Measurements from ENCODE around the gene MACROD2. TPM values are rescaled to one million over a fixed set of nuclear protein-coding genes. Genes with fewer than 3 reads are reported as not detected.

MACROD2 gene
- total RNA-seq, 1 donor from 2014 or later: 6.7 TPM

GRCh38 chr20:14538433-14538832 is 543.1 kb downstream of the MACROD2 start:
- no peak for TF ChIP-seq CTCF (conservative IDR thresholded peaks at IDR 0.05)
- DNase-seq (ENCODE audit: extremely low spot score, unreplicated experiment): no peak
- H3K4me3 Mint-ChIP-seq: no peak overlapping the region
- no peaks in the 10 kb centered on the region for H3K27me3 Mint-ChIP-seq
- H3K9me3 Mint-ChIP-seq: no peaks in the 10 kb centered on the region
- H3K4me1 Mint-ChIP-seq (ENCODE audit: unreplicated experiment): no peaks in the 10 kb centered on the region
- no peaks in the 10 kb centered on the region for H3K36me3 Mint-ChIP-seq
- no peak overlapping the region for H3K27ac Mint-ChIP-seq

- Mint-ChIP-seq H3K4me3 (no peak overlapping the region), H3K4me1 (ENCODE audit: unreplicated experiment) (no peaks in the 10 kb centered on the region), H3K27me3 (no peaks in the 10 kb centered on the region), H3K36me3 (no peaks in the 10 kb centered on the region), H3K27ac (no peak overlapping the region), H3K9me3 (no peaks in the 10 kb centered on the region)
- no peak for DNase-seq (ENCODE audit: extremely low spot score, unreplicated experiment)
- TF ChIP-seq CTCF (conservative IDR thresholded peaks at IDR 0.05): no peak
Observed at GRCh38 chr20:14543040-14543439, 547.7 kb downstream of the MACROD2 start.

GRCh38 chr20:14544688-14545087 is 549.4 kb downstream of the MACROD2 start:
- Mint-ChIP-seq H3K4me3 (no peak overlapping the region), H3K36me3 (no peaks in the 10 kb centered on the region), H3K4me1 (ENCODE audit: unreplicated experiment) (no peaks in the 10 kb centered on the region), H3K9me3 (no peaks in the 10 kb centered on the region), H3K27ac (no peak overlapping the region), H3K27me3 (no peaks in the 10 kb centered on the region)
- DNase-seq (ENCODE audit: extremely low spot score, unreplicated experiment): no peak
- TF ChIP-seq CTCF (conservative IDR thresholded peaks at IDR 0.05): no peak

GRCh38 chr20:14550655-14551054 is 555.3 kb downstream of the MACROD2 start:
- no peak for TF ChIP-seq CTCF (conservative IDR thresholded peaks at IDR 0.05)
- no peak for DNase-seq (ENCODE audit: extremely low spot score, unreplicated experiment)
- Mint-ChIP-seq H3K9me3 (no peaks in the 10 kb centered on the region), H3K36me3 (no peaks in the 10 kb centered on the region), H3K4me3 (no peak overlapping the region), H3K27ac (no peak overlapping the region), H3K27me3 (no peaks in the 10 kb centered on the region), H3K4me1 (ENCODE audit: unreplicated experiment) (no peaks in the 10 kb centered on the region)

- DNase-seq (ENCODE audit: extremely low spot score, unreplicated experiment): no peak
- no peaks in the 10 kb centered on the region for H3K27me3 Mint-ChIP-seq
- H3K36me3 Mint-ChIP-seq: no peaks in the 10 kb centered on the region
- H3K4me3 Mint-ChIP-seq: no peak overlapping the region
- no peak for TF ChIP-seq CTCF (conservative IDR thresholded peaks at IDR 0.05)
- no peaks in the 10 kb centered on the region for H3K9me3 Mint-ChIP-seq
- no peaks in the 10 kb centered on the region for H3K4me1 Mint-ChIP-seq (ENCODE audit: unreplicated experiment)
- no peak overlapping the region for H3K27ac Mint-ChIP-seq
Observed at GRCh38 chr20:14553774-14554534, 558.6 kb downstream of the MACROD2 start.
